ENCODE measurements around the gene RAB36.

The RAB36 gene

DNA sequence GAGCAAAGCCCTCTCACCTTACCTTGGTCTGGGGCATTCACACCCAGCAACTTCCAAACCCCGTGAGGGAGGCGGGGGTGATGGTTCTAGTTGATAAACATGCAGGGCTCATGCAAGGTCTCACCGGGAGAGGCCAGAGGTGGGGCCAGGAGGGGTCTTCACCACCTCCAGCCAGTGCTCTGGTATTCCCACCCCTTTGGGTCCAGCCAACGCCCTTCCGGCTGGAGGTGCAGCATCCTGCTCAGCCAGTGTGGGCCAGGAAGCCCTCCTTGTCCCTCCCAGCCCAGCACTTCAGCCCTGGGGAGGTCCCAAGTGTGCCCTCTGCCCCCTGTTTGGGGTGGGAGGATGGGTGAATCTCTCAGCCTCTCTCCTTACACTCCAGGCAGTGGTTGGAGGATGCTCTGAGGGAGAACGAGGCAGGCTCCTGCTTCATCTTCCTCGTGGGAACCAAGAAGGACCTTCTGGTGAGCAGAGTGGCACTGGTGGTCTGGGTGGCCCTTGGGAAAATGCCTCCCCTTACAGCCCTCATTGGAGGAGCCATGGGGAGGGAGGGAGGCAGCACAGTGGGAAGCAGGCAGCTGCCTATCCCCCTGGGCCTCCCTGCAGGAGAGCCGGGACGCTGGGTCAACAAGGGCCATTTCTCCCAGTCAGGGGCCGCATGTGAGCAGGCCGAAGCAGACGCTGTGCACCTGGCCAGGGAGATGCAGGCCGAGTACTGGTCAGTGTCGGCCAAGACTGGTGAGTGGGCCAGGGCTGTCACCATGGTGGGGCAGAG is 13.4 kb downstream of the RAB36 start:
- no peak for DNase-seq (ENCODE audit: low read depth)

DNA sequence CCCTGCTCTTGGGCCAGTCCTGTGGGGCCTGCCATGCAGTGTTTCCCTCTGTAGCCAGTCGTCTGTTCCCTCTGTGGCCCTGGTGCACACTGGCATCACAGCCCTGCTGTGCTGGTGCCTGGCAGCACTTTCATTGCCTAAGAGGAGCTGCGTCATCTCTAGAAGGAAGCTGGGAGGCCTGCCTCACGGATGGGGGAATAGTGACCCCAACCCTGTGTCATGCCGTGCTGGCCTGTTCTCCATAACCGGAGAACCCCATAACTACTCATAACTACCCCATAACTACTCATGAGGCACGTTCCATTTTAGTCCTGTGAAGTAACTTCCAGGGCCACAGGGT is 14.0 kb downstream of the RAB36 start:
- no peak for DNase-seq (ENCODE audit: low read depth)

DNA sequence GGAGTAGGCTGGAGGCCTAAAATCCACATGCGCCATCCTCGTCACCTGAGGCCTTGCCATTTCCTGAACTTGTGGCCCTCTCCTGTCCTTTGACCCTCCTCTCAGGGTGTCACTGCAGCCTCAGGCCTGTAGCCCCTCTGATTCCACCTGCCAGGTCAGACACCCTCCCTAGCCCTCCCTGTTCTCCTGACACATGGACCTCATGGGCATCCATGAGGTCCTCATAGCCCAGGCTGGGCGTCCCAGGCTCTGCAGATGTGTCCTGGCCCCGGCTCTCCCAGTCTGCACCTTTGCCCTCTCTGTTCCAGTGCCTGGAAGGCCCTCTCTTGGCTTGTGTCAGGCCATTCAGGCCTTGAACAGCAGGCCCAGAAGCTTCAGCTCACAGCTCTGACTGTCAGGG is 15.8 kb downstream of the RAB36 start:
- no peak for DNase-seq (ENCODE audit: low read depth)

DNA sequence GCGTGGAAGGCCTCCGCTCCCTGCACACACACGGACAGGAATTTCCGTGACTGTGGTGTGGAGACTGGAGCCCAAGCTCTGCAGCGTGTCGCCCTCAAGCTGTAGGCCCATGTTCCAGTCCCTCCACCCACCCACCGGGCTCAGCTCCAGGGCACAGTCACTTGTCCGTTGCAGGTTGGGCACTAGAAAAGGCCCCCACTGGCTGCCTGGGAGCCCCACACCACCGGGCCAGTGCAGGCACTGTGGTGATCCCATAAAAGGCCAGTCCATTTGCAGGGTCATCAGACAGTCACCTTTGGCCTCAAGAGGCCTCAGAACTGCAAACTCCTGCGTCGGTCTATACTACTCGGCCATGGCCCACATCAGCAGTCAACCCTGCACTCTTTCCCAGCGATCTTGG is 16.3 kb downstream of the RAB36 start:
- DNase-seq (ENCODE audit: low read depth) = no peak

DNA sequence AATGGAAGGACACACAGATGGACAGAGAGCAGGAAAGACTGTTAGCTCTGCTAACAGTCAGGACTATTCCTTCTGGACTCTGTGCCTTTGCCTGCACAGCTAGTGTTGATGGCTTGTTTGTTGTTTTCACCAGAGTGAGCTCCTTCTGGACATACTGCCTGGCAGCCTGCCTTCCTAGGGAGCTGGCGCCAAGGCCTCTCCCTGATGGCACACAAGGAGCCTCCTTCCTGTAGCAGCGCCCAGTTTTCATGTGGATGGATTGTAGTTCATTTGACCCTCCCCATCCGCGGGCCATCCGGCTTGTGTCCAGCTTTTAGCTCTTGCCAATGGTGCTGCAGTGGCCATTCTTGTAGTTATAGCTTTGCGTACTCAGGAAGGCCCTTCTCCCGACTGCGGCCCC is 18.4 kb downstream of the RAB36 start:
- no peak for DNase-seq (ENCODE audit: low read depth)

DNA sequence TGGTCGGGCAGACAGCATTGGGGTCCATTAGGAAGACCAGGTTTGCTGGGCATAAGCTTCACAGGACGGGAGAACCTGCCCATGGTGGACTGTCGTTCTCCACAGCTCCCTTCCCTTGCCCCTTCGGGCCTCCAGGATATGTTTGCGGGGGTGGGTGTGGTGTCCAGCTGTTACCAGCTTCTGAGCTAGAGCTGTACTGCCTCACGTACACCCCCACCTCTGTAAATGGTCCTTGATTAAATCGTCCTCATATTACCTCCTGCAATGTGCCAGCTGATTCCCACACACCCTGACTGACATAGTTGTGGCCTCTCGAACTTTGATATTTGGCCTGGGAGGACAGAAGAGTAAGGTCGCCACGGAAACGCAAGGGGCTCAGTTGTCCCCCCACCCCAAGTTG is 18.8 kb downstream of the RAB36 start:
- no peak for DNase-seq (ENCODE audit: low read depth)

DNA sequence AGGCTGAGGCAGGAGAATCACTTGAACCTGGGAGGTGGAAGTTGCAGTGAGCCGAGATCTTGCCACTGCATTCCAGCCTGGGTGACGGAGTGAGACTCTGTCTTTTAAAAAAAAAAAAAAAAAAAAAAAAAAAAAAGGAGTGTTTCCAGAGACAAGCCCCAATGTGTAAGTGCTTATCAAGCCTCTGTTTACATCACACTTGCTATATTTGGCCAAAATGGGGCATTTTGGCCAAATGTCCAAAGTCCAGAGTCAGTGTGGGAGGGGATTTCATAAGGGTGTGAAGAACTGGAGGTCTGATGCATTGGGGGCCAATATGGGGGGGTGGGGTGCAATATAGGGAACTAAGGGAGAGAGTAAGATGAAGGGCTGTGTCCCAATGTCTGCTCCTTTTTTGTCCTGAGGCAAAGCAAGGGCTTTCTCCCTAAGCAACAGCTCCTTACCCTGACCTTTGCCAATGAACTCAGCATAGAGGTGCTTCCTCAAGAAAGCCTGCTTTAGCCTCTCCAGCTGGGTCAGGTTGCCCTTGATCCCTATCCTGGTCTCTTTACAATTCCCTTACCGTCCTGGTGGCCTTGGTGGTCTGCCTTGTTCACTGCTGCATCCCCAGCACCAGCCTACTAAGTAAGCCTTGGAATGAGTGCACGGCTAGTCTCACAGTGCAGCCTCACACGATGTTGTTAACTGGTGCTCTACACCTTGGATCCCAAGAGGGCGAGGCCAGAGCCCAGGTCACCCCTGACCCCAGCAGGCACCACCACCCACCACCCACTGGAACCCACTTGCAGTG is 21.0 kb downstream of the RAB36 start:
- DNase-seq (ENCODE audit: low read depth) = no peak

DNA sequence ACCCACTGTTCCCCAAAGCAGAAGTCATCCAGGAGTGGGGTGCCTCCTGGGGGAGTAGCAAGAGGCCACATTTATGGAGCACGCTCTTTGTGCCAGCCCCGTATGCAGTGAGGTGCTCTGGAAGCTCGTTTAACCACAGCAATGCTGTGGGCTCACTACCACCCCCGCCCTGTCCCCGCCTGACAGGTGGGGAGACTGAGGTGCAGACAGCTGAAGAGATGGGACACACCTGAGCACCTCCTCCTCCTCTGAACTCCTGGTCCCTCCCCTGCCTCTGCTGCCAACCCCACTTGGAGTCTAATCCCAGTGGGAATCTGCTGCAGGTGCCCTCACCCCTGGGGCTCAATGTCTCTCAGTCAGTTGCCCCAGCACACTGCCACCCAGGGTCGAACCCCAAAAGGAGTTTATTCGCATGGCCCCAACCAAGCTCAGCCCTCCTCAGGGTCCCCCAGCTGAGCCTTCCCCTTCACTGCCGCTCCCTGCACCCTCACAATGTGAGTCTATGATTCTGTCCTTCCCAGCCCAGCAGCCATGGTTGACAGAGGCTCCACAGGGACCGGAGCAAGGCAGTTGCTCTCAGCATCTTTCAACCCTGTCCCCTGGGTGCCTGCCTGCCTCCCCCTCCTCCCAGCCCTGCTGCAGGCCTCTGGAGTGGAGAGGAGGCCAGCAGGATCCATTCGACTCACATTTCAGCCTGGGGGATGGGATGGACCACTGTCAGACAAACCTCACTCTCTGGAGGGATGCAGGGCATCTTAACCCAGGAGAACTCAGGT is 21.8 kb downstream of the RAB36 start:
- DNase-seq (ENCODE audit: low read depth) = no peak

DNA sequence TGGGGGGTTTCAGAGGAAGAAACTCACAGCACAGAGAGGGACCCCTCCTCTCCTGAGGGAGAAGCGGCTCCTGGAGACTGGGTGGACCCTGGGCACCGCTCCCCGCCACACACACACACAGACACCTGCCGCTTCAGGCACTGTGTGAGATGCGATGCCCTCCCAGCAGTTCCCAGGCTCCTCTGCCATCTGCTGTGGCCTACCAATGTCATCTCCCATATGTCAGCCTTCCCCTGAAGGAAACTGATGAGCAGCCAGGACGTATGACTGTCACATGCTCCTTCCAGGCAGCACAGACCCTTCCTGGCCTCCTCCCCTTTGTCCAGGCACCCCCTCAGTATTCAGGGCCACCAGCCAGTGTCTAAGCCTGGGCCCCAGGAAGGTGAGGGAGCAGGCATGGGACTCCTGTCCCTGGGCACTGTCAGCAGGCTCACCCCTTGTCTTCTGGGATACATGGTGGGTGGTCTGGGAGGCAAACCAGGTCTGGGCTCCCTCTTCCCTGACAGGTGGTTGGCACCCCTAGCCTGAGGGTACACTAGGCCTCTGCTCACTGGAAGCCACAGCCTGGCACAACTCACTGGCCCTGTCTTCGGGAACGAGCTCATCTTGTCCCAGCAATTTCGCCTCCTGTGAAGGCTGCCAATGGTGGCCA is 23.2 kb downstream of the RAB36 start:
- DNase-seq (ENCODE audit: low read depth) = no peak

DNA sequence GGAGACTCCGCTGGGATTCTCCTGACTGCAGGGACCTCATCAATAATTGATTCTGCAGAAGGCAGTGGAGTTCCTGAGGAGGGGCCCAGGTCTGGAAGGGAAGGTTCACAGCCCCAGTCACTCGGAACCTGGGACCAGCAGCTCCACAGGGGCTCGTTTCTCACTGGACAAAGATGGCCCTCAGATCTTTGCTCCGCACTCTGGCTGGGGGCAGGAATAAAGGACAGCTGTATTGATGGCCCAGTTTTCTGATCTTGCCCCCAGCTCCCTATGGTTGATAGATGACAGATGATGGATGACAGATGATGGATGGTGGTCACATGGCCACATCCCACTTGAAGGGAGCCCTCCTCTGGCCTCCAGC is 23.7 kb downstream of the RAB36 start:
- DNase-seq (ENCODE audit: low read depth) = no peak

DNA sequence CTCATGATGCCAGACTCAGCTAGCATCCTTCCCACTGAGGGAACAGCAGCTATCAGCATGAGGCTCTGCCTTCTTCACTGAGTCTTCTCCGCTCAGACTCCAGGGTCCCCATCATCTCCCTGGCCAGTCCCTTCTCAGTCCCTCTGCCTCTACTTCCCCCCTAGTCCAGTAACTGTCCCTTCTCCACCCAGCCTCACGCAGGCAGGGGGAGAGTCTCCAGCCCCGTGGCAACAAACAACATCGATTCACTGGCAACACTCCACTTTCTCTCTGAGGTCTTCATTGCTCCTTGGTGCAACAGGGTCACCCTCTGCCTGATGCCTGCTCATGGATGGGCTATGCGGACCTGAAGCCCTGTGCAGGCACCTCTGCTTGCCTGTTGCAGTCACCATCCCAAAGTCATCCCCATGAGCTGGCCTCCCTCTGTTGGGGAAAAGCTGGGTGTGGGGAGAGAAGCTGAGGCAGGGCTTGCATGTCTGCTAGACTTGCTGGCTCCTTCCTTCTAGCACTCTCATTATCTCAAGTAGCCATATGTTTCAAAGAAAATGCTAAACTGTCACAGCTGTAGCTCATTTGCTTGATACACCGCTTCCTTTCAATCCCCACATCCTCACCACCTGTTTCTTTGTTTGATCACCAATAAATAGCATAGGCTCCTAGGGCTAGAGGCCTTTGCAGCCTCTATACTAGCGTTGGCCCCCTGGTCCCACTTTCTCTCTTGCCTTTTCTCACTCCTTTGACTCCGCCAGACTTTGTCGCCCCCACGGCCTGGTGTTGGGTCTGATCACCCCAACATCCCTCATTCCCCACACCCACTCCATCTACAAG is 30.8 kb downstream of the RAB36 start:
- DNase-seq (ENCODE audit: low read depth) = no peak

DNA sequence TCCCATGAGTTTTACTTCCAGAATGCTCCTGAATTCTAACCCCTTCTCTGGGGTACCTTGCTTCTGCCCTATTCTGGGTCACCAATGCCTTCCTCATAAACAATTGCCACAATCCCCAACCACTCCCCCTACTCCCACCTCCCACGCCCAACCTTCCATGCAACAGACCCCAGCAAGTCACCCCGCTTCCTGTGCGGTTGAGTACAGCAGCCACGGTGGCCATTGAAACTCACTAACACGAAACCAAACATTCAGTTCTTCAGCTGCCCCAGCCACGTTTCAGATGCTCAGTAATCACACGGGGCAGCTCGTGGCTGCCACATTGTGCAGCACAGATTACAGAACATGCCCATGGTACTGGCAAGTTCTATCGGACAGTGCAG is 31.4 kb downstream of the RAB36 start:
- no peak for DNase-seq (ENCODE audit: low read depth)

DNA sequence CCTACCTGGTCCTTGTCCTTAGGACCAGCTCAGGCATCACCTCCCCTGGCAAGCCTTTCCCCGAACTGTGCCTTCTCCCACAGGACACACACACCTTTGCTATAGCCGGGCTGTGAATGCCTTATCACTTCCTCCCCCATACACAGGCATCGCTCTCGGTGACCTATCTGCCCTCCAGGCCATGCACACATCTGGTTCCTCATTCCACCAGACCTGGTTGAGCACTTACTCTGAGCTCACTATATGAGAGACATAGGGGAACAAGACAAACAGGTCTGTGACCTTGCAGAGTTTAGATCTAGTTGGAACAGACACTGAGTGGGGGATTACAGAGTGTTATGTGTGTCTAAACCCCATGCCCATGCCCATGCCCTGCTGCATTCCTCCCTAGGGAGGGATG is 31.9 kb downstream of the RAB36 start:
- no peak for DNase-seq (ENCODE audit: low read depth)

DNA sequence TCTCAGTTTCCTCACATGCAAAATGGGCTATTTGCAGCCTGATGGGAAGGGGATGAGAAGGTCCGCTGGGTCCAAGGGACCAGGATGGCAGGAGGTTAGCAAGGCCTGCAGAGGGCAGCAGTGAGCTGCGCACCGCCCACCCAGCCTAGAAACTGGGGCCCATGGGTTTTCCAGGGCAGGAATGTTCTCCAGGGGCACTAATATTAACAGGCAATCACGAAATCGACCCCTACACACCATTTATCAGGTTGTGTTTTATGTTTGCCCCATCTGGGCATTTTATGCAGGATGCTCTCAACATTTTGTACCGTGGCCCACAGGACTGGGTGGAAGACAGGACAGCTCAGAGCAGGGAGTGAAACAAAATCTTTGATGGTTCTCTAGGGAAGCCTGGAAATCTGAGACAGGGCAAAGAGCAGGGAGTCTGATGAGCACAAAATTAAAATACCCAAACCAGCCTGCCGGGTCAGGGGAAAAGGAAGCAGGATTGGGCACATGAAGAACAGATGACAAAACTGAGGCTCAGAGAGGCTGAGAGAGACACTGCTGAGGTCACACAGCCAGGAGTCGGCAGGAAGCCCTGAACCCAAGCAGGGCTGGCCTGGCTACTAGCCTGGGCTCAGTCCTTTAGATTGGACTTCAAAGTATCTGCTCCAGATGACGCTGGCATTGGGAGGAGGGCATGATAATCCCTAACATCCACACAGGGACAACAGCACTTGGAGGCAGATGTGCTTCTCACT is 33.4 kb downstream of the RAB36 start:
- peak; percentile 45 for DNase-seq (ENCODE audit: low read depth)

DNA sequence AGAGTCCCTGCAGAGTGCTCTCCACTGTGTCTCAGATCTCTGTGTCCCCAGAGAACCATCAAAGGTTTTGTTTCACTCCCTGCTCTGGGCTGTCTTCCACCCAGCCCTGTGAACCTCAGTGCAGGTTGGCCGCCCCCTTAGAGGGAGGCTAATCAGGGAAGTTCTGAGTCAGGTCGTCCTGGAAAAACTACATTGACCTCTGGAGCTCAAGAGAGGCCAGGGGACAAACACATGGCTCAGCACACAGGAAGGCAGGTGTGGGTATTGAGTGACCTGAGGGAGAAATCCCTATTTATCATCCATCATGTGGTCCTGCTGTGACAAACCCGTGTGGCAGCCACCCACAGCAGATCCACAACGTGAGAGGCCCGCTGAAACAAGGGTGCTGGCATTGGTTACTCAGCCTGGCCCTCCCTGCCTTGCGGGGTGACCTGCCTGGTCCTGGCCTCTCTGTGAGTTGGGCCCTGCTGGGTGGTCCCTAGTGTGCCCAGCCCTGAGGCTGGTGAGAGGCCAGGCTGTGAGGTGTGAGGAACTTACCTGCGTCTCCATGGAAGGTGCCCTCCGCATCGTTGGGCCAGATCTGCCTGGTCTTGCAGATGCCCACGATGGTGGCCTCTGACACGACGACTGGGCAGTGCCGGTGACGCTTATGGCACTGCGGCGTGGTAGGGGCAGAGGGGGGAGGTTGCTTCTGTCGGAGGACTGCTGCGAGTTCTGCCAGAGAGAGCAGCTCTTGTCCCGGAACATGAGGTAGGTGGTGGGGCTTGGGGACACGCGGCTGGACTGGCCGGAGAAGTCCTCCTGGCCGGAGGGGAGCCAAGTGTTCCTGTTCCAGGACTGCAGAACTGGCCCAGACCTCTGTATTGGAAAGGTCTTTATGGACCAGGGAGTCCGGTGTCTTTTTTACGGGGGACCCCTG is 34.4 kb downstream of the RAB36 start:
- no peak for DNase-seq (ENCODE audit: low read depth)

DNA sequence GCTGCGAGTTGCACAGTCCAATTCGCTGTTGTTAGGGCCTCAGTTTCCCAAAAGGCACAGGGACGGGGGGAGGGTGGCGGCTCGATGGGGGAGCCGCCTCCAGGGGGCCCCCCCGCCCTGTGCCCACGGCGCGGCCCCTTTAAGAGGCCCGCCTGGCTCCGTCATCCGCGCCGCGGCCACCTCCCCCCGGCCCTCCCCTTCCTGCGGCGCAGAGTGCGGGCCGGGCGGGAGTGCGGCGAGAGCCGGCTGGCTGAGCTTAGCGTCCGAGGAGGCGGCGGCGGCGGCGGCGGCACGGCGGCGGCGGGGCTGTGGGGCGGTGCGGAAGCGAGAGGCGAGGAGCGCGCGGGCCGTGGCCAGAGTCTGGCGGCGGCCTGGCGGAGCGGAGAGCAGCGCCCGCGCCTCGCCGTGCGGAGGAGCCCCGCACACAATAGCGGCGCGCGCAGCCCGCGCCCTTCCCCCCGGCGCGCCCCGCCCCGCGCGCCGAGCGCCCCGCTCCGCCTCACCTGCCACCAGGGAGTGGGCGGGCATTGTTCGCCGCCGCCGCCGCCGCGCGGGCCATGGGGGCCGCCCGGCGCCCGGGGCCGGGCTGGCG is 35.1 kb downstream of the RAB36 start, which contains the start of gene BCR:
TSS of gene BCR (plus strand) at position 209 of the 592 bp plus-strand sequence. CDS start 452 bp downstream, outside the sequence.
- peak; percentile 52 for DNase-seq (ENCODE audit: low read depth)

DNA sequence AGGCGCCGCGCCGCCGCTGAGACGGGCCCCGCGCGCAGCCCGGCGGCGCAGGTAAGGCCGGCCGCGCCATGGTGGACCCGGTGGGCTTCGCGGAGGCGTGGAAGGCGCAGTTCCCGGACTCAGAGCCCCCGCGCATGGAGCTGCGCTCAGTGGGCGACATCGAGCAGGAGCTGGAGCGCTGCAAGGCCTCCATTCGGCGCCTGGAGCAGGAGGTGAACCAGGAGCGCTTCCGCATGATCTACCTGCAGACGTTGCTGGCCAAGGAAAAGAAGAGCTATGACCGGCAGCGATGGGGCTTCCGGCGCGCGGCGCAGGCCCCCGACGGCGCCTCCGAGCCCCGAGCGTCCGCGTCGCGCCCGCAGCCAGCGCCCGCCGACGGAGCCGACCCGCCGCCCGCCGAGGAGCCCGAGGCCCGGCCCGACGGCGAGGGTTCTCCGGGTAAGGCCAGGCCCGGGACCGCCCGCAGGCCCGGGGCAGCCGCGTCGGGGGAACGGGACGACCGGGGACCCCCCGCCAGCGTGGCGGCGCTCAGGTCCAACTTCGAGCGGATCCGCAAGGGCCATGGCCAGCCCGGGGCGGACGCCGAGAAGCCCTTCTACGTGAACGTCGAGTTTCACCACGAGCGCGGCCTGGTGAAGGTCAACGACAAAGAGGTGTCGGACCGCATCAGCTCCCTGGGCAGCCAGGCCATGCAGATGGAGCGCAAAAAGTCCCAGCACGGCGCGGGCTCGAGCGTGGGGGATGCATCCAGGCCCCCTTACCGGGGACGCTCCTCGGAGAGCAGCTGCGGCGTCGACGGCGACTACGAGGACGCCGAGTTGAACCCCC is 35.8 kb downstream of the RAB36 start:
- no peak for DNase-seq (ENCODE audit: low read depth)

DNA sequence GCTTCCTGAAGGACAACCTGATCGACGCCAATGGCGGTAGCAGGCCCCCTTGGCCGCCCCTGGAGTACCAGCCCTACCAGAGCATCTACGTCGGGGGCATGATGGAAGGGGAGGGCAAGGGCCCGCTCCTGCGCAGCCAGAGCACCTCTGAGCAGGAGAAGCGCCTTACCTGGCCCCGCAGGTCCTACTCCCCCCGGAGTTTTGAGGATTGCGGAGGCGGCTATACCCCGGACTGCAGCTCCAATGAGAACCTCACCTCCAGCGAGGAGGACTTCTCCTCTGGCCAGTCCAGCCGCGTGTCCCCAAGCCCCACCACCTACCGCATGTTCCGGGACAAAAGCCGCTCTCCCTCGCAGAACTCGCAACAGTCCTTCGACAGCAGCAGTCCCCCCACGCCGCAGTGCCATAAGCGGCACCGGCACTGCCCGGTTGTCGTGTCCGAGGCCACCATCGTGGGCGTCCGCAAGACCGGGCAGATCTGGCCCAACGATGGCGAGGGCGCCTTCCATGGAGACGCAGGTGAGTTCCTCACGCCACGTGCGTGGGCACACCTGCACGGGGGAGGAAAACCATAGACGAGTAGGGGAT is 36.5 kb downstream of the RAB36 start:
- no peak for DNase-seq (ENCODE audit: low read depth)

Measured in T follicular helper cell (primary cell).